Measurements from ENCODE around the gene SCFD1.

Gene SCFD1

DNA sequence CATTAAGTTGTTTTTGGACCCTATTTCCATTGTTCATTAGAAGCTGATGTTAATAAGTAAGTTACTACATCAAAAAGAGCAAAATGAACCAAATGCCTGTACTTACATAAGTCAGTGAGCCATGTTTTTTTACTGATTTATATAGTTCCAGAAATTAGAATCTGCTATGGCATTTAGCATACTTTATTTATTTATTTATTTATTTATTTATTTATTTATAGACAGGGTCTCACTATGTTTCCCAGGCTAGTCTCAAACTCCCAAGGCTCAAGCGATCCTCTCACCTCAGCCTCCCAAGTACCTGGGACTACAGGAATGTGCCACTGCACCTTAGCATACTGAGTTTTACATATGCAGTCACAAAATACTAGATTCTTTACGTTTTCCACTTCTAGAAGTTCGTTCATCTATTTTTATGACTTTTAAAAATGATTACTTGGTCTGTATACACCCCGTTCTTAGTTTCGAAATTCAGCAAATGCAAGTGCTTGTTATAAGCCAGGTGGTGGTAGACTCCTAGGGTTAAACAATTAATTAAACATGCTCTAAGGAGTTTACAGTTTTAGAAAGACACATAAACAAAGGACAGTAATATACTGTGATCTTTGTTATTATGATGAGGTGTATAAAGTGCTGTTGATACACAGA is 69.8 kb downstream of the SCFD1 start:
- no peak for TF ChIP-seq POLR2A (IDR thresholded peaks at IDR 0.05; ENCODE audit: low read depth, low read length)
- TF ChIP-seq TAF1 (IDR thresholded peaks at IDR 0.05; ENCODE audit: borderline replicate concordance, low read depth, low read length), result no peak
- TF ChIP-seq POLR2AphosphoS5 (IDR thresholded peaks at IDR 0.05; ENCODE audit: low read depth, low read length), result no peak
- DNase-seq (ENCODE audit: insufficient read length), result no peak
- FAIRE-seq, result peak; percentile 65

DNA sequence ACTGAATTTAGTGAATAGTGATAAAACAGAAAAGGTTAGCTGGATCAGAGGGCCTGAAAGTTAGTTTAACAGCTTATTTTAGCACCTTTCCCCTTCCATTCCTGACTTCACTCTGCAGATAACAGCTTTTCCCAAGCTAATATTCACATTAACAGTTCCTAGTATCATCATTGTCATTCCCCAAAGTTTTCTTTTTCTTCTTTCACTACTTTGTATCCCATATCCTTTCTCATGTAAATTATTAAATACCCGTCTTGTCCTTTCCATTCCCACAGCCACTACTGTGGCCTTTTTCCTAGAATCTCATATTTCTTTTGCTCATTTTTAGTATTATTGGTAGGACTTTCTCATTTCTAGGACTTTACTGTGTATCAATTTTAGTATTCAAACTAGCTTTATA is 70.5 kb downstream of the SCFD1 start:
- FAIRE-seq (peak; percentile 44), DNase-seq (ENCODE audit: insufficient read length) (no peak)
- TF ChIP-seq POLR2AphosphoS5 (IDR thresholded peaks at IDR 0.05; ENCODE audit: low read depth, low read length), result no peak
- TF ChIP-seq TAF1 (IDR thresholded peaks at IDR 0.05; ENCODE audit: borderline replicate concordance, low read depth, low read length), result no peak
- no peak for TF ChIP-seq POLR2A (IDR thresholded peaks at IDR 0.05; ENCODE audit: low read depth, low read length)

DNA sequence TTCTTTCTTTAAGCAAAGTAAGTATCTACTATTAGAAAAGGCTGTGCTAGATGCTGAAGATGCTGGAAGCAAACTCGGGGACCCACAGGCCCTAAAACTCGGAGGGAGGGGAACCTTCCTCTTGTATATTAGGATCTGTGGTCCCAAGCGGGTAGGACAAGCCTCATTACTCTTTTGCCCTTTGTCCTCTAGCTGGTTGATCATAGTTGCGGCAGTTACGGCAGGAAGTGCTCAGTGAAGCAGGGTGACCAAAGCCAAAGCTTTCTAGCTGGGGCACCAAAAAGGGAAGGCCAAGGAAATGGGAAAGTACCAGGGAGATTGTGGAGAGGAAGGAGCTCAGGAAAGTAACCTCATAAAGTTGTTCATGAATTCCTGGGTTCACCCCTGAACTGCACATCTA is 76.3 kb downstream of the SCFD1 start:
- DNase-seq (ENCODE audit: insufficient read length) (no peak), FAIRE-seq (no peak)
- TF ChIP-seq TAF1 (IDR thresholded peaks at IDR 0.05; ENCODE audit: borderline replicate concordance, low read depth, low read length) (no peak), POLR2AphosphoS5 (IDR thresholded peaks at IDR 0.05; ENCODE audit: low read depth, low read length) (no peak), POLR2A (IDR thresholded peaks at IDR 0.05; ENCODE audit: low read depth, low read length) (no peak)

DNA sequence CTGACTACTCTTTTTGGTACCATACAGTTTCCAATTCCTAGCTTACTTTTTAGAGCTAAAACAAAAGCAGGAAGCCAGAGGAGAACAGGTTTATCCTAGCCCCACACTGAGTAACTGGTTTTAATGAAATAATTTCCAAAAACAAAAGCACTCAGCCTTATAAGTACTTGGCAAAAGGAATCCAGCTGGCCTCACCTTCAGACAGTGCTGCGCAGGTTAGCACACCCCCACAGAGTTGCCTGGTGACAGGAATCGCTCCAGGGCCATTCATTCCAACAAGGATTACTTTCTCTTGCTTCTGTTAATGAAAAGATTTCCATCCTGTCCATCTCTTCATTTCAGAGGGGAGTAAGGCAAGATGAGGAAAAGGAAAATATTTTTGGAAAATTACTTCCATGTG is 84.6 kb downstream of the SCFD1 start:
- FAIRE-seq, result no peak
- no peak for DNase-seq (ENCODE audit: insufficient read length)
- TF ChIP-seq POLR2AphosphoS5 (IDR thresholded peaks at IDR 0.05; ENCODE audit: low read depth, low read length), result no peak
- no peak for TF ChIP-seq POLR2A (IDR thresholded peaks at IDR 0.05; ENCODE audit: low read depth, low read length)
- no peak for TF ChIP-seq TAF1 (IDR thresholded peaks at IDR 0.05; ENCODE audit: borderline replicate concordance, low read depth, low read length)

DNA sequence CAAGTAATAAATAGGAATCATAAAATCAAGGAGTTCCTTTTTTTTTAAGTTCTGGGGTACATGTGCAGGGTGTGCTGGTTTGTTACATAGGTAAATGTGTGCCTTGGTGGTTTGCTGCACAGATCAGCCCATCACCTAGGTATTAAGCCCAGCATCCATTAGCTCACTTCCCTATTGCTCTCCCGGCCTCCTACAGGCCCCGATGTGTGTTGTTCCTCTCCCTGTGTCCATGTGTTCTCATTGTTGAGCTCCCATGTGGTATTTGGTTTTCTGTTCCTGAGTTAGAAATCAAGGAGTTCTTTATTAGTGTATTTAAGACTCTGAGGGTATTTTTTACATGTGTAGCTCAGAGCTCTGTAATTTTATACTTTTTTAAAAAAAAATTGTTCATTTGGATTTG is 86.0 kb downstream of the SCFD1 start:
- no peak for FAIRE-seq
- no peak for DNase-seq (ENCODE audit: insufficient read length)

DNA sequence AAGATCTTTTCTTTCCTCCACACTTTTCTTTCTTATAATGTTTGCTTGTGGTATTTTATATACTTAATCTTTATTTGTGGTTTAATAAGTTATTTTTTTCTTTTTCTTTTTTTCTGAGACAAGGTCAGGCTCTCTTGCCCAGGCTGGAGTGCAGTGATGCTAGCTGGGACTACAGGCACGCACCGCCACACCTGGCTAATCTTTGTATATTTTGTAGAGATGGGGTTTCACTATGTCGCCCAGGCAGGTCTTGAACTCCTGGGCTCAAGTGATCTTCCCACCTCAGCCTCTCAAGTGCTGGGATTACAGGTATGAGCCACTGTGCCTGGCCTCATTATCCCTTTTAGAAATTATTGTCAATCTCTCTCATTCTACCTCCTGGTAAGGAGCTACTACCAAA is 87.1 kb downstream of the SCFD1 start:
- FAIRE-seq (no peak), DNase-seq (ENCODE audit: insufficient read length) (no peak)
- no peak for TF ChIP-seq POLR2A (IDR thresholded peaks at IDR 0.05; ENCODE audit: low read depth, low read length)
- no peak for TF ChIP-seq POLR2AphosphoS5 (IDR thresholded peaks at IDR 0.05; ENCODE audit: low read depth, low read length)
- TF ChIP-seq TAF1 (IDR thresholded peaks at IDR 0.05; ENCODE audit: borderline replicate concordance, low read depth, low read length), result no peak

More for the DNA sequence above, 86.0 kb downstream of the SCFD1 start:
- TF ChIP-seq POLR2AphosphoS5 (IDR thresholded peaks at IDR 0.05; ENCODE audit: low read depth, low read length), result no peak
- no peak for TF ChIP-seq TAF1 (IDR thresholded peaks at IDR 0.05; ENCODE audit: borderline replicate concordance, low read depth, low read length)
- TF ChIP-seq POLR2A (IDR thresholded peaks at IDR 0.05; ENCODE audit: low read depth, low read length), result no peak

DNA sequence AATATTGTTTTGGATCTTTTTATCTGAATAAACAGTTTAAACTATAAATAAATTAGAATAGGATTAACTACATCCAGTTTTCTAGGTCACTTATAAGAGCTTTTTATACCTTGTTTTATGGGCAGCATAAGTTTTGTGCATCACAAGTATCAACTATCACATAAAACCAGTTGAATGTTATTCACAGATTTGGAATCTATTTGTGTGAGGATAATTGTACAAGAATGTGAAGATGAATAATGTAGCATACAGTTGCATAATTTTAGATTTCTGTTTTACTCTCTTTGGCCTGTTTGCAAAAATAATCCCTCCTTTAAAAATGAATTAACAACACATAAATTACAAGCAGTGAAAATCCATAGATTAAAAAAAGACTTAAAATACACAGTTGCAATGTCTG is 88.8 kb downstream of the SCFD1 start:
- DNase-seq (ENCODE audit: insufficient read length), result no peak
- FAIRE-seq, result no peak
- TF ChIP-seq TAF1 (IDR thresholded peaks at IDR 0.05; ENCODE audit: borderline replicate concordance, low read depth, low read length) (no peak), POLR2A (IDR thresholded peaks at IDR 0.05; ENCODE audit: low read depth, low read length) (no peak), POLR2AphosphoS5 (IDR thresholded peaks at IDR 0.05; ENCODE audit: low read depth, low read length) (no peak)

DNA sequence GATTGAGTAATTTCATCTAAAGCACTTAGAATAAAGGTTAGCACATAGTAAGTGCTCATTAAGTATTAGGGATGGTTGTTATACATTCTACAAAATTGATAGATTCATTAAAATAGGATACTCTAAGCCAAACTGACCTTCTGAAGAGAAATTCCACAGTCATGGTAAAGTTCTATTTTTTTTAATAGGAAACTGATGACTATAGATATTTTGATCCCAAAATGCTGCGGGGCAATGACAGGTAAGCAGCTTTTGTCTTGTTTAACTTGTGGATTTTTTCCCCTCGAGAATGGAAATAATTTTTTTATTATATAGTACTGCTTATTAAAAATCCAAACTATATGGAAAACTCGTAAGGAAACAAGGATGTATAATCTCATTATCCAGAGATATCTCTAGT is 97.0 kb downstream of the SCFD1 start:
- no peak for FAIRE-seq
- DNase-seq (ENCODE audit: insufficient read length), result no peak
- TF ChIP-seq POLR2AphosphoS5 (IDR thresholded peaks at IDR 0.05; ENCODE audit: low read depth, low read length), result no peak
- TF ChIP-seq POLR2A (IDR thresholded peaks at IDR 0.05; ENCODE audit: low read depth, low read length), result no peak
- no peak for TF ChIP-seq TAF1 (IDR thresholded peaks at IDR 0.05; ENCODE audit: borderline replicate concordance, low read depth, low read length)

DNA sequence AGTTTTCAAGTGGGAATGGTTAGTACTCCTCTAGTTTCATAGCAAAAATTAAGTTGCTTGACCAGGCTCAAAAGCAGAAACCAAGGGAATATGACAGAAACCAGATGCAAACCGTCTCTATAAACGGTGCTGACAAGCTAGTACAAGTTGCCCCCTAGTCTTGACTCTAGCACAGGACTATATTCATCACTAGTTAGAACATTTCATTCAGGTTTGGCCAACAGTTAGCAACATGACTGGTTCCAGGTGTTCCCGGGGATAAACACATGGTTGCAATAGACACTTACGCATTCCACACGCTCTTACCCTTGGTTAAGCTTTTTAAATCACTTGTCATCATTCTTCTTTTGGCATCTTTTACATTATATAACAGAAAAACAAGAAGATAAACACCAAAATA is 103.6 kb downstream of the SCFD1 start:
- TF ChIP-seq TAF1 (IDR thresholded peaks at IDR 0.05; ENCODE audit: borderline replicate concordance, low read depth, low read length) (no peak), POLR2A (IDR thresholded peaks at IDR 0.05; ENCODE audit: low read depth, low read length) (no peak), POLR2AphosphoS5 (IDR thresholded peaks at IDR 0.05; ENCODE audit: low read depth, low read length) (no peak)
- DNase-seq (ENCODE audit: insufficient read length) (no peak), FAIRE-seq (no peak)

DNA sequence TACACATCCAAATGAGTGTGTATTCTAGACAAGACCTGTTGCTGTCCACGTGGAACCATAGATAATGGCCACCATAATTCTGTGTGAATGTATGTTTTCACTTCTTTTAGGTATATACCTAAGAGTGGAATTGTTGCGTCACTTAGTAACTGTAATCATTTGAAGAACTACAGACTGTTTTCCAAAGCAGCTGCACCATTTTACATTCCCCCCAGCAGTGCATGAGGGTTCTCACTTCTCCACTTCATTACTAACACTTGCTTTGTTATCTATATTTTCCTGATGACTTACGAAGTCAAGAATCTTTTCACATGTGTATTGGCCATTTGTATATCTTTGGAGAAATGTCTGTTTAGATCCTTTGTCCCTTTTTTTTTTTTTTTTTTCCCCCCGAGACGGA is 106.4 kb downstream of the SCFD1 start:
- no peak for FAIRE-seq
- TF ChIP-seq POLR2A (IDR thresholded peaks at IDR 0.05; ENCODE audit: low read depth, low read length) (no peak), POLR2AphosphoS5 (IDR thresholded peaks at IDR 0.05; ENCODE audit: low read depth, low read length) (no peak), TAF1 (IDR thresholded peaks at IDR 0.05; ENCODE audit: borderline replicate concordance, low read depth, low read length) (no peak)
- no peak for DNase-seq (ENCODE audit: insufficient read length)

DNA sequence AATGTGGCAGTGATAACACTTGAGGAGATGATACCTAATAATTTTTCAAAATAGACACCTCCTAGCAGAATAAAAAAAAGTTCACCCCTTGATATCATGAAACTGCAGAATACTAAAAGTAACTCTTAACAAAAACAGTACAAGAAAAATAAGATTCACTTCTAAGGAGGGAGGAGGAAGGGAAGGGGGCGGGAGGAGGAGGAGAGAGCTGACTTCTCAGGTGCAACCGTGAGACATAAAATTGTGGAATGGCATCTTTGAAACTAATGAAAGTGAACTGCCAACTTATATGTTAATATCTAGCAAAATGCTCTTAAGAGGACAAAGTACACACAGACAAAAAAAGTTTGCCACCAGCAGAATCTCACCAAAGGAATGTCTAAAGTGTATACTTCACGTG is 115.8 kb downstream of the SCFD1 start:
- FAIRE-seq (no peak), DNase-seq (ENCODE audit: insufficient read length) (no peak)
- TF ChIP-seq POLR2AphosphoS5 (IDR thresholded peaks at IDR 0.05; ENCODE audit: low read depth, low read length), result no peak
- TF ChIP-seq TAF1 (IDR thresholded peaks at IDR 0.05; ENCODE audit: borderline replicate concordance, low read depth, low read length), result no peak
- no peak for TF ChIP-seq POLR2A (IDR thresholded peaks at IDR 0.05; ENCODE audit: low read depth, low read length)

DNA sequence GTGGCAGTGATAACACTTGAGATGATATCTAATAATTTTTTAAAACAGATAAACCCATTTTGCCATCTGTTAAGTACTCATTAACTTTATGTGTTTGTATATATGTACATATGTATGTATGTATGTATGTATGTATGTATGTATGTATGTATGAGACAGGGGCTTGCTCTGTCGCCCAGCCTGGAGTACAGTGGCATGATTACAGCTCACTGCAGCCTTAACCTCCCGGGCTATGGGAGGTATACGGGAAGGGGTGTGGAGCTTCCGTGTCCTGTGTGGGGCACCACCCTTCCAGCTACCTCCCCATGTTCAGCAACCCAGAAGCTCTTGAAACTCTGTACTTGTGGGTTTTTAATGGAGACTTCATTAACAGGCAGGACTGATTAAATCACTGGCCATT is 116.9 kb downstream of the SCFD1 start:
- no peak for FAIRE-seq
- no peak for TF ChIP-seq POLR2AphosphoS5 (IDR thresholded peaks at IDR 0.05; ENCODE audit: low read depth, low read length)
- no peak for TF ChIP-seq TAF1 (IDR thresholded peaks at IDR 0.05; ENCODE audit: borderline replicate concordance, low read depth, low read length)
- TF ChIP-seq POLR2A (IDR thresholded peaks at IDR 0.05; ENCODE audit: low read depth, low read length), result no peak
- no peak for DNase-seq (ENCODE audit: insufficient read length)
